Psoas muscle (tissue), 8 donors: Measurements from ENCODE around the gene MB. TPM values are rescaled to one million over a fixed set of nuclear protein-coding genes. Genes with fewer than 3 reads are reported as not detected.
A peak's percentile ranks its signal among the peaks of the same experiment; 100 is the strongest.

Experiments used
- ATAC-seq, 4 donors: fragments of 200-7000 bp; cut with Tn5 transposase; one replicate each; pipeline ENCODE4 v1.9.1; 2020; ENCODE audit warnings: moderate library complexity in 3 of 4, mild to moderate bottlenecking in 2 of 4
- DNase-seq, 2 donors: peaks; one replicate each; pipeline ENCODE4 v3.0.0-alpha.2; 2020
- H3K27ac ChIP-seq: fragments of 200-600 bp; one replicate; pipeline ENCODE4 v1.8.0; 2022
- H3K27me3 ChIP-seq, 3 donors: fragments of 200-600 bp in 1 of 3; one replicate each; pipeline versions ENCODE4 v1.6.1 to v1.8.0; 2013 to 2022; ENCODE audit warnings: low read length in 2 of 3, mild to moderate bottlenecking in 2 of 3, moderate library complexity in 1 of 3; ENCODE audit not compliant: insufficient read depth in 3 of 3
- H3K36me3 ChIP-seq, 2 donors: fragments of 200-600 bp in 1 of 2; one replicate each; pipeline versions ENCODE4 v1.6.1 to v1.8.0; 2013 to 2022; ENCODE audit warnings: low read depth in 1 of 2, mild to moderate bottlenecking in 1 of 2, moderate library complexity in 1 of 2; ENCODE audit not compliant: insufficient read depth in 1 of 2
- H3K4me1 ChIP-seq: fragments of 200-600 bp; one replicate; pipeline ENCODE4 v1.8.0; 2022
- H3K4me3 ChIP-seq: fragments of 200-600 bp; one replicate; pipeline ENCODE4 v1.8.0; 2022; ENCODE audit warnings: mild to moderate bottlenecking
- H3K9me3 ChIP-seq: fragments of 200-600 bp; one replicate; pipeline ENCODE4 v1.8.0; 2022
- CTCF ChIP-seq: fragments of 200-600 bp; IDR thresholded peaks from one replicate; pipeline ENCODE4 v1.8.0; 2022; ENCODE audit warnings: antibody characterized with exemption
- WGBS, 3 donors: extraction: QIAGEN DNeasy Blood & Tissue Kit; methylation state at CpG; one replicate each; pipeline versions ENCODE4 v1.1.6 to v1.1.7; 2013; 5-methylcytosine and 5-hydroxymethylcytosine counted together
- intact Hi-C, 2 donors: fragments of 100-400 bp; cut with DNase I; formaldehyde crosslinking; loops; one replicate each; pipeline versions ENCODE4 v1.11.0 to v1.14.2; 2022
- polyA plus RNA-seq, 3 donors: library from polyadenylated mRNA; stranded (reverse); fragments of 200-250 nt; gene quantifications; one replicate each; pipeline ENCODE4 v1.2.3, GENCODE V29; 2013
- total RNA-seq, 4 donors: library from RNA; stranded (reverse); fragmentation: NEBNext Ultra II Directional in 2 of 4; extraction: Animal tissue kit (Norgen Biotek cat#: 25700) in 2 of 4; gene quantifications; one replicate each; pipeline versions ENCODE4 v1.2.1 to v1.2.4, GENCODE V29; 2021 to 2023
- donor health status: healthy with polysubstance abuse.
- donor health status: DM: no; HTN: no; CAD: no; lungs with moderate emphysema.
- donor health status: Bipolar disorder and iron deficiency.
- donor health status: healthy.
- donor health status: DM: yes; HTN: yes; CAD: no.
- donor health status: DM: no; HTN: no; CAD: no.
- donor health status: DM: no; HTN: no; CAD: no.
- donor health status: DM: yes; HTN: yes; CAD: no.

The MB gene
- total and polyA plus RNA-seq, 7 donors, result 6,836 to 12,606 (median 9,385) TPM

GRCh38 chr22:35642305-35642741 lies 25.2 kb upstream of the MB start:
- no peak for ATAC-seq

GRCh38 chr22:35641494-35642120 lies 24.5 kb upstream of the MB start:
- H3K36me3 ChIP-seq, result no peaks in the 10 kb centered on the region
- intact Hi-C loops, result loop anchor here in 1 of 2 donors (5.0 kb wide), 1 partner anchor 401 kb away; no protein-coding TSS in a partner anchor
- no peak overlapping the region for H3K4me3 ChIP-seq
- no peak for TF ChIP-seq CTCF
- 84 to 86% (median 86%) methylated on average over 7 of the region's 7 CpGs for WGBS, 3 donors
- ATAC-seq, result no peak
- no peaks in the 10 kb centered on the region for H3K27me3 ChIP-seq
- H3K9me3 ChIP-seq, result no peaks in the 10 kb centered on the region
- peaks cover 20% of the 10 kb centered on the region for H3K4me1 ChIP-seq
- no peak overlapping the region for H3K27ac ChIP-seq
- no peak for DNase-seq

More at GRCh38 chr22:35642305-35642741, 25.2 kb upstream of the MB start:
- intact Hi-C loops, result loop anchor here in 1 of 2 donors (5.0 kb wide), 1 partner anchor 400 kb away; no protein-coding TSS in a partner anchor
- no peak for TF ChIP-seq CTCF
- Histone ChIP-seq H3K9me3 (no peaks in the 10 kb centered on the region), H3K4me3 (no peak overlapping the region), H3K4me1 (peaks cover 28% of the 10 kb centered on the region), H3K36me3 (no peaks in the 10 kb centered on the region), H3K27ac (no peak overlapping the region), H3K27me3 (no peaks in the 10 kb centered on the region)
- peak in 1 of 2 donors; percentile 55 for DNase-seq
- 56 to 67% (median 61%) methylated on average over 2 of the region's 2 CpGs for WGBS, 3 donors

GRCh38 chr22:35638410-35638809 lies 21.3 kb upstream of the MB start:
- Histone ChIP-seq H3K4me1 (peaks cover 17% of the 10 kb centered on the region), H3K27ac (peak overlapping the region; percentile 61), H3K9me3 (no peaks in the 10 kb centered on the region), H3K4me3 (no peak overlapping the region), H3K36me3 (no peaks in the 10 kb centered on the region), H3K27me3 (no peaks in the 10 kb centered on the region)
- 15 to 18% (median 16%) methylated on average over 13 of the region's 13 CpGs for WGBS, 3 donors
- ATAC-seq, result peak; percentile 81 to 92 (median 88)
- no peak for TF ChIP-seq CTCF
- intact Hi-C loops, result no loop called here
- DNase-seq, result peak; percentile 88 to 92

GRCh38 chr22:35638001-35638400 lies 20.9 kb upstream of the MB start:
- intact Hi-C loops, result no loop called here
- DNase-seq, result no peak
- peak in 1 of 4 donors; percentile 18 for ATAC-seq

More at GRCh38 chr22:35638001-35638400, 20.9 kb upstream of the MB start:
- 37 to 51% (median 39%) methylated on average over 5 of the region's 5 CpGs for WGBS, 3 donors
- TF ChIP-seq CTCF, result no peak
- no peak overlapping the region for H3K4me3 ChIP-seq
- H3K36me3 ChIP-seq, result no peaks in the 10 kb centered on the region
- no peaks in the 10 kb centered on the region for H3K27me3 ChIP-seq
- peak overlapping the region; percentile 61 for H3K27ac ChIP-seq
- H3K4me1 ChIP-seq, result peaks cover 17% of the 10 kb centered on the region
- H3K9me3 ChIP-seq, result no peaks in the 10 kb centered on the region
